HT1080 (cell line): ENCODE results near the gene UBE2H. TPM values are rescaled to one million over a fixed set of nuclear protein-coding genes. Genes with fewer than 3 reads are reported as not detected.
"Not testable (repeated sequence)": the region's sequence is repeated elsewhere in the genome, so short reads cannot be mapped to it uniquely, and the experiment has no call there.

Source experiments
- DNase-seq: peaks from one replicate; pipeline ENCODE4 v3.0.0-alpha.2; 2015; ENCODE audit warnings: low read depth
- total RNA-seq: library from RNA; depleted of rRNA; stranded (reverse); fragments of >200 nt; shearing (Covaris generic); gene quantifications from 2 replicates; pipeline ENCODE4 v1.2.3, GENCODE V29; 2014

UBE2H gene
- total RNA-seq, 1 experiment from 2014 or later, result 48.6 TPM

GRCh38 chr7:129845178-129845971 lies 107.4 kb downstream of the UBE2H start:
- DNase-seq, result peak; percentile 94

GRCh38 chr7:129843978-129844840 lies 108.6 kb downstream of the UBE2H start:
- DNase-seq, result peak; percentile 46

DNA sequence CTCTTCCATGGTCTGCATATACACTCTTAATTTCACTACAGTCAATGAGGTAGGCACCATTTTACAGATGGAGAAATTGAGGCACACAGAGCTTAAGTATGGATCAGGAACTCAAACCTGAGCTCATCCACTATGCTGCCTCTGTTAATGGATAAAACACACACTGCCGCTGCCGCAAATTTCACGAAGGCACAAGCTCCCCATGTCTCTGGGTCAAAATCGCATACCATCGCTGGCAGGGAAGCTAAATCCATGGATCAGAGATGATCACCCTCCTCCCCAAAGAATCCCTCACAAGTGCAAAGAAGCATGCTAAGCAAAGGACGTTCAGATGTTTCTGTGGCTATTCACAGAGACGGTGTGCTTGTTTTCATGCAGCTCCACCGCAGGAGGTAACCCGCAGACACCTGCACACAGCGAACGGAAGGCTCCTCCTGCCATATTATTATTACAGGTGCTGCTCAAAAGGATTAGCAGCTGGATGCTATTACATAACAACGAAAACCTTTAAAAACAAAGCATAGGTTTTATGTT lies 109.3 kb downstream of the UBE2H start:
- no peak for DNase-seq

DNA sequence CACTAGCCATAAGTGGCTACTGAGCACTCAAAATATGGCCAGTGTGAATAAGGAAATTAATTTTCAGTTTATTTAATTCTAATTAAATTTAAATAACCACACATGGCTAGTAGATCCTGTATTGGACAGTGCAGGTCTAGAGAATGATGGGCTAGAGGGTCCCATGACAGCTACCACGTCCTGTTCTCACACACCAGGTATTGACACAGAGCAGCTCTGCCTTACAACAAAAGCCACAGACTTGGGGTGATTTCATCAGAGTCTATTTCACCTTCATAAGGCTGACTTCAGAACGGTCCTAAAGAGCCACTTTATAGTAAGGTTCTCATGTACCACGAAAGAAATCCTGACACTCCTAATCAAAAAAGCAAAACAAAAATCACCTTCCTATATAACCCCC lies 111.3 kb downstream of the UBE2H start:
- DNase-seq, result no peak

- DNase-seq, result no peak
Measured at GRCh38 chr7:129840757-129841156, 112.0 kb downstream of the UBE2H start.

DNA sequence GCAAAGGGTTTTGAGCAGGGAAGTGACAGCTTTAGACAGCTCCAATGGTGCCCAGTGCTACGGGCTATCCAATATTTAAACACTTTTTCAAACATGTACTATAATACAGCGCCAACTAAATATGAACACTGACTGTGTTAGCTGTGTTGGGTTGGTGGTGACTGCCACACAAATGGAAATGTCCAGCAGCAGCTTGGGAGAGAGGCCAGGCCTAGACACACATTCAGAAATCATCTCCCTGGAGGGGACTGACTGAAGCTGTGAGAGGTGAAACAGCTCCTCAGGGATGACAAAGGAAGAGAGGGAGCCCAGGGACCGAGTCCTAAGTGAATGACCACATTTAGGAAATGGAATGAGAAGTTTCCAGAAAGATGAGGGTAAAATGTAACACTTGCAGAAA lies 115.8 kb downstream of the UBE2H start:
- no peak for DNase-seq

- DNase-seq, result no peak
Measured at GRCh38 chr7:129835569-129835968, 117.2 kb downstream of the UBE2H start.

DNA sequence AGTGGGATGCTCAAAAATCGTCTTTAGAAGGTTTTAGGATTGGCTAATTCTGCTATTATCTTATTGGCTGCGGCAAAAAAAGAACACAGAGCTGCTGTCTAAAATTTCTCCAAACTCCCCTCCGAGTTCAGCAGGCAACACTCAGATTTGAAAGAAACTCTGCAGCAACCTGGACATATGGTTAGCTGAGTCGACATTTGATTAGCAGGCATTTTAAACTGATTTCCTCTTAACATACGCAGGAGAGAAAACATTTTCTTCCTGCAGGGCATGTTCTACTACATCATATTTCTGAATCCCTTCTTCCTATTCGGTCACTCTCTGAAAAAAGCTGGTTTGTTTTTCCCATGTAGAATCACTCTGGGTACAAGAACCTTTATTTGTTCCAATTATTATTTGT lies 119.4 kb downstream of the UBE2H start:
- not testable (repeated sequence) for DNase-seq

GRCh38 chr7:129832701-129833227 lies 120.0 kb downstream of the UBE2H start:
- no peak for DNase-seq

DNA sequence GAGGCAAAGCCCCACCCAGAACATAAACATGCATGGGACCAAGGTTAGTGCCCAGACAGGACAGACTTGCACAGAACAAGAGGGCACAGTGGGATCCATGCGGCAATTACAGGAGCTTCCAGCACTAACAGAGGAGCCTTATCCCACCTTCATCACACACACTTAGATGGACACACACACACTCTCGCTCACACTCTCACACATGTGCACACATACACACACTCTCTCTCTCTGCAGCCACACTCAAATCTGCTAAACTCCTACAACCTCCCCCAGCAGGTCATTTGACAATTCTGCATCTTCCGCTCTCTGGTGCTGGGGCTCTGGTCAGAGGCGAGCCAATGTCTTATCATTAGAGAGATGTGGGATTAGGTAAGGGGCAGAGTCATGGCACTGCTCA lies 120.5 kb downstream of the UBE2H start:
- no peak for DNase-seq

DNA sequence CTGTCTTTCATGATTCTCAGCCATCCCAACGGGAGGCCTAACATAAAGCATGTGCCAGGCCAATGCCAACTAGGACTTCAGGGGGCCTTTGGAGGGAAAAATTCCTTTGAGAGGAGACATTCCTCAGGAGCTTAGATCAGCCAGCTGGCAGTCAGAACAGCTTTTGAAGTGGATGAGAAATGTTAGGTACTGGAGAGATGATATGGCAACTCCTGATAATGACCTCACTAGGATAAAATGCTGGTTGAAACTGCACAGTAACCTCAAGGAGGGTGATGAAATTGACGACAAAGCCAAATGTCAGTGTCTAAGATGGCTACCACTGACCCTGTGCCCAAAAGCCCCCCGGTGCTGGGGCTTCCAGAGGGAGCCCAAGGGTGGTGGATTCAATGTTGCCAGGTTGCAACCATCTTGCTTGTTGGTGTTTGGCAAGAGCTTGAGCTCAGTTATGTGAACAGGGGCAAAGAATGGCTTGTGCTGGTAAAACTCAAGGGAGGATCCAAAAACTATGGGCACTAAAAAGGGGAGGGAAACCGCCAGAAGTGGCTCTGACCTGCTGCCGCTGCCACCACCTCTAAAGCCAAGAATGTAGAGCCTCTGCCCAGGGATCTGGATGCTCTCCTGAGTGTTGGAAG lies 121.2 kb downstream of the UBE2H start:
- DNase-seq, result peak; percentile 97

DNA sequence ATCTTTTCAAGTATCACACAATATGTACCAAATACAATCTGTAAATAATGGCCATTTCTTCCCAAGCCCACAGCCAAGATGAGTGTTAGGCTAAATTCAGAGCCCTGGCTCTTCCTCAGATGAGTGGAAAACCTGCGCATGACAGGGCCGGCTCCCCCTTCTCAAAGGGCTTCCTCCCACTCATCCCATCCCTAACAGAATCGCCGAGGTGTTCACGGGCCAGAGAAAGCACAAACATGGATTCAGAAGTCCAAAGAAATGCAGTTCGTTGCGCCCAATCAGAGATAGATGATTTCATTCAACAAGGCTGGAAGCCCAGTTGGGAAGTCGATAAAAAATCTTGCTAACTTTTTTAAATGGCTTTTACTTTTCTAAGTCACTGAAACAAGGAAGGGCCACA lies 121.8 kb downstream of the UBE2H start:
- DNase-seq, result no peak

GRCh38 chr7:129829737-129830631 lies 122.8 kb downstream of the UBE2H start:
- DNase-seq, result peak; percentile 48

DNA sequence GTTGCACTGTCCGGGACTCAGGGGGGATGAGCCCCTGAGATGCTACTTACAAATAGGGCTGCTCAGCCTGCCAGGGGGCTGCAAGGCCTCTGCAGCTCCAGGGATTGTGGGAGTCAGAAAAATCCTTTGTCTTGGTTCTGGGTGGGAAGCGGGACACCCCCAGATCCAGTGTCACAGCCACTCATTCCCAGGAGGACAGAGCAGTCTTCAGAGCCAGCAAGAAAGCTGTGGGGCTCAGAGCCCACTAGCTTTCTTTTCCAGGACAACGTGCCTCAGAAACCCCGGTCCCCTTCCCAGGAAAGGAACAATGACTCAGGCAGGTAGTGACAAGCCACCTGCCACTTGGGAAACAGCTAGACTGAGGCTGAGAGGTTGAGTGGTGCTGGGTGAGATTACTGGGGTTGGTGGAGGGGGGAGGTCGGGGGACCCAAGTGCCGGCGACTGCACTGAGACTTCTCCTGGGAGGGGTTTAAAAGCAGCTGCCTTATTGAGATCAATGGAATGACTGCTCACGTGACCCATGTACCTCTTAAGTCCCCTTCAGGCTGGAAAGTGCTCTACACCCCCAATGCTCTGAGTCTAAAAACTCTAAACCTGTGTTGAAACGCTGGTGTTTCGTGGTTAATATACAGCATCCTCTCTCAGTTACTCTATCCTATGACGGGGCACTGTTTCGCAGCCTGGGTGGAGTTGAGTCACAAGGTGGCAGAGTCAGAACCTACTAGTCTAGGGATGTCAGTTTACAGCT lies 123.6 kb downstream of the UBE2H start:
- no peak for DNase-seq

- DNase-seq, result no peak
Measured at GRCh38 chr7:129828078-129828762, 124.5 kb downstream of the UBE2H start.

- DNase-seq, result no peak
Measured at GRCh38 chr7:129827467-129827990, 125.2 kb downstream of the UBE2H start.

- not testable (repeated sequence) for DNase-seq
Measured at GRCh38 chr7:129826895-129827294, 125.9 kb downstream of the UBE2H start.

DNA sequence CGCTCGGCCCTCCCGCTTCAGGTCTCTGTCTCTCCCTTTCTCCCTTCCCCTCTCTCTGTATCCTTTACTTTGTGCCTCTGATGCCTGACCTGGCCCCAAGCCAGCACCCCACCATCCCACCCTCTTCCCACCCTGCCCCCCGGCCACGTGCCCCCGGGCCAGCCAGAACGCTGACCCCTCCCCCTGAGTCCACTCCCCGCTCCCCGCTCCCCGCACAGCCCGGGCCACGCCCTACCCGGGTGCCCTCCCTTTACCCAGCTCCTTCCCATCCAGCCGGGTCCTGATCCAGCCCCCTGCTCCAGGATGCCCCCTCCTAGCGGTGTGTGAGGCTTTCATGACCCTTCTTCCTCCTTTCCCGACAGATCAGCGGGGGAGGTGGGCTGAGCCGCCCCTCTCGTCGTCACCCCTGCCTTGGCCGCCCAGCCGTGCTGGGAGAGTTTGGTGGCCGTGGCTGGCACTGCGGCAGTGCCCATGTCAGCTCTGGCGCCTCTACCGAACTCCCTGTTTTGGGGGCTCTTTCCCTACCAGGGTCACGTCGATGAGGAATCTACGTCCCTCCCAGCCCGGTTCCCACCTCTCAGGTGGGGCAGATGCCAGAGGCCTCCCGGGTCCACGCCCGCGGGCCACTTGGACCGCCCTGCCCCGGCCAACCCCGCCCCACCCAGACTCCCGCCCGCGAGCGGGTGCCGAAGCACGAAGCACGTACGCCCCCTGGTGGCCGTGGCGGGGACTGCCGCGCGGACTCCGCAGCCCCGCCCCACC lies 127.4 kb downstream of the UBE2H start:
- DNase-seq, result peak; percentile 74
